ENCODE results near the gene SEPTIN1. TPM values are rescaled to one million over a fixed set of nuclear protein-coding genes. Genes with fewer than 3 reads are reported as not detected.

The SEPTIN1 gene
- total and polyA plus RNA-seq, 2 donors (not counting 3 experiments of a cell fraction or from before 2014, with no cell fraction given), result 0.07 to 0.75 TPM

DNA sequence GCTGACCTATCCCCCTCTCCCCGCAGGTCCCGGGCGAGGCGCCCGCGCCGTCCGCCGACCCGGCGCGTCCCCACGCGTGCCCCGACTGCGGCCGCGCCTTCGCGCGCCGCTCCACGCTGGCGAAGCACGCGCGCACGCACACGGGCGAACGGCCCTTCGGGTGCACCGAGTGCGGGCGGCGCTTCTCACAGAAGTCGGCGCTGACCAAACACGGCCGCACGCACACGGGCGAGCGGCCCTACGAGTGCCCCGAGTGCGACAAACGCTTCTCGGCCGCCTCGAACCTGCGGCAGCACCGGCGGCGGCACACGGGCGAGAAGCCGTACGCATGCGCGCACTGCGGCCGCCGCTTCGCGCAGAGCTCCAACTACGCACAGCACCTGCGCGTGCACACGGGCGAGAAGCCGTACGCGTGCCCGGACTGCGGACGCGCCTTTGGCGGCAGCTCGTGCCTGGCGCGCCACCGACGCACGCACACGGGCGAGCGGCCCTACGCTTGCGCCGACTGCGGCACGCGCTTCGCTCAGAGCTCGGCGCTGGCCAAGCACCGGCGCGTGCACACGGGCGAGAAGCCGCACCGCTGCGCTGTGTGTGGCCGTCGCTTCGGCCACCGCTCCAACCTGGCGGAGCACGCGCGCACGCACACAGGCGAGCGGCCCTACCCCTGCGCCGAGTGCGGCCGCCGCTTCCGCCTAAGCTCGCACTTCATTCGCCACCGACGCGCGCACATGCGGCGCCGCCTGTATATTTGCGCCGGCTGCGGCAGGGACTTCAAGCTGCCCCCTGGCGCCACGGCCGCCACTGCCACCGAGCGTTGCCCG lies 35.4 kb upstream of the SEPTIN1 start:
- FAIRE-seq (peak; percentile 87), DNase-seq (ENCODE audit: low read depth, low spot score) (peak; percentile 96)
- dilution Hi-C loops (cut with MboI; ENCODE audit: extremely low pct_ligation_motif_present, low sequenced_read_pairs) (no loop called here), intact Hi-C loops (cut with micrococcal nuclease) (loop anchor here (1.0 kb wide), 3 partner anchors 8 to 28 kb away; partner anchors contain the start of gene SEPHS2)
- Histone ChIP-seq H3K4me3 (replicated peaks in 1 of 3; ENCODE audit: insufficient read depth in 1 of 3, low read depth in 1 of 3, low read length in 3 of 3) (peak overlapping the region in 2 of 3 experiments; percentile 44 to 57), H3K4me2 (ENCODE audit: insufficient read depth, low read length) (peak overlapping the region; percentile 53), H2AFZ (ENCODE audit: low read depth, low read length) (peak overlapping the region; percentile 62), H3K9me1 (replicated peaks; ENCODE audit: control insufficient read depth, extremely low read depth, insufficient read depth, low read length) (no peaks in the 10 kb centered on the region), H3K9ac (replicated peaks; ENCODE audit: extremely low read depth, insufficient read depth, low read length) (no peak overlapping the region), H4K20me1 (replicated peaks; ENCODE audit: control insufficient read depth, extremely low read depth, insufficient read depth, low read length) (no peaks in the 10 kb centered on the region), H3K27ac (ENCODE audit: insufficient read depth, low read depth, low read length) (no peak overlapping the region), H3K79me2 (ENCODE audit: control insufficient read depth, insufficient read depth, low read length) (no peaks in the 10 kb centered on the region), H3K36me3 (ENCODE audit: control insufficient read depth in 2 of 2, extremely low read depth in 1 of 2, insufficient read depth in 2 of 2, low read length in 2 of 2) (peaks cover 3 to 6% of the 10 kb centered on the region in 2 experiments), H3K9me3 (replicated peaks; ENCODE audit: control insufficient read depth, insufficient read depth, low read length) (no peaks in the 10 kb centered on the region), H3K4me1 (ENCODE audit: control insufficient read depth, extremely low read depth, insufficient read depth, low read length) (peaks cover 3% of the 10 kb centered on the region), H3K27me3 (ENCODE audit: control insufficient read depth in 2 of 2, insufficient read depth in 2 of 2, low read length in 2 of 2) (no peaks in the 10 kb centered on the region)
- CTCF ChIA-PET, result interaction anchor here (0.5 to 4.8 kb wide), 19 partner anchors 8 to 326 kb away, joined by 3 to 46 read pairs (median 6); partner anchors contain the start of genes CD2BP2, CORO1A, DCTPP1 and MAPK3
- POLR2A ChIA-PET, result interaction anchor here (0.5 to 1.4 kb wide), 3 partner anchors 10 to 302 kb away, joined by 3 to 7 read pairs (median 6); partner anchors contain the start of genes DCTPP1 and ZNF771
- no peak for TF ChIP-seq GATA2 (IDR thresholded peaks at IDR 0.05; ENCODE audit: insufficient read depth, insufficient read length, low read depth, low read length)
- TF ChIP-seq, protein P1, sequence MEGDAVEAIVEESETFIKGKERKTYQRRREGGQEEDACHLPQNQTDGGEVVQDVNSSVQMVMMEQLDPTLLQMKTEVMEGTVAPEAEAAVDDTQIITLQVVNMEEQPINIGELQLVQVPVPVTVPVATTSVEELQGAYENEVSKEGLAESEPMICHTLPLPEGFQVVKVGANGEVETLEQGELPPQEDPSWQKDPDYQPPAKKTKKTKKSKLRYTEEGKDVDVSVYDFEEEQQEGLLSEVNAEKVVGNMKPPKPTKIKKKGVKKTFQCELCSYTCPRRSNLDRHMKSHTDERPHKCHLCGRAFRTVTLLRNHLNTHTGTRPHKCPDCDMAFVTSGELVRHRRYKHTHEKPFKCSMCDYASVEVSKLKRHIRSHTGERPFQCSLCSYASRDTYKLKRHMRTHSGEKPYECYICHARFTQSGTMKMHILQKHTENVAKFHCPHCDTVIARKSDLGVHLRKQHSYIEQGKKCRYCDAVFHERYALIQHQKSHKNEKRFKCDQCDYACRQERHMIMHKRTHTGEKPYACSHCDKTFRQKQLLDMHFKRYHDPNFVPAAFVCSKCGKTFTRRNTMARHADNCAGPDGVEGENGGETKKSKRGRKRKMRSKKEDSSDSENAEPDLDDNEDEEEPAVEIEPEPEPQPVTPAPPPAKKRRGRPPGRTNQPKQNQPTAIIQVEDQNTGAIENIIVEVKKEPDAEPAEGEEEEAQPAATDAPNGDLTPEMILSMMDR (IDR thresholded peaks at IDR 0.05; ENCODE audit: extremely low read depth in 1 of 2, insufficient read depth in 1 of 2, low read depth in 1 of 2, low read length in 2 of 2), result peak in 1 of 2 donors; percentile 37
- peak; percentile 95 for TF ChIP-seq POLR2AphosphoS5 (IDR thresholded peaks at IDR 0.05; ENCODE audit: insufficient read depth, low read depth, low read length)
- no peak for TF ChIP-seq JUN (IDR thresholded peaks at IDR 0.05; ENCODE audit: borderline replicate concordance, insufficient read depth, insufficient read length, low read depth)
- TF ChIP-seq POLR2A (IDR thresholded peaks at IDR 0.05; ENCODE audit: low read depth, low read length), result peak; percentile 42
- no peak for TF ChIP-seq FOS (IDR thresholded peaks at IDR 0.05; ENCODE audit: borderline replicate concordance, insufficient read depth, low read length)
- TF ChIP-seq MYC (IDR thresholded peaks at IDR 0.05; ENCODE audit: low read depth, low read length), result no peak
- TF ChIP-seq, protein P2, sequence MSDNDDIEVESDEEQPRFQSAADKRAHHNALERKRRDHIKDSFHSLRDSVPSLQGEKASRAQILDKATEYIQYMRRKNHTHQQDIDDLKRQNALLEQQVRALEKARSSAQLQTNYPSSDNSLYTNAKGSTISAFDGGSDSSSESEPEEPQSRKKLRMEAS (IDR thresholded peaks at IDR 0.05; ENCODE audit: insufficient read depth, insufficient read length), result peak; percentile 19
- BruUV-seq (replicated peaks), result no TSS peak

Measured in endothelial cell of umbilical vein (primary cell).